CD14-positive monocyte (primary cell): ENCODE results near the gene TFF1. TPM values are rescaled to one million over a fixed set of nuclear protein-coding genes. Genes with fewer than 3 reads are reported as not detected.

Source experiments
- DNase-seq, 3 donors: peaks; one replicate each; pipeline ENCODE4 v3.0.0-alpha.2; 2011 to 2022
- H2AFZ ChIP-seq: 2 replicates; pipeline ENCODE4 v1.6.0; 2012; ENCODE audit warnings: mild to moderate bottlenecking, low read depth, low read length, inconsistent platforms; ENCODE audit not compliant: insufficient read depth, poor library complexity, severe bottlenecking
- H3K27ac ChIP-seq, 2 donors: 1 replicate in 1 of 2; 2 replicates in 1 of 2; pipeline ENCODE4 v1.5.1; 2012 to 2013; ENCODE audit warnings: low read length in 2 of 2, control low read depth in 1 of 2, inconsistent platforms in 1 of 2, low read depth in 1 of 2, mild to moderate bottlenecking in 1 of 2
- H3K27me3 ChIP-seq, 2 donors: one replicate each; pipeline versions ENCODE4 v1.6.0 to v1.6.1; 2011 to 2013; ENCODE audit warnings: low read length in 2 of 2; ENCODE audit not compliant: control insufficient read depth in 2 of 2, insufficient read depth in 2 of 2
- H3K36me3 ChIP-seq, 2 donors: replicated peaks in 1 of 2; 1 replicate in 1 of 2; 2 replicates in 1 of 2; pipeline versions ENCODE4 v1.5.1 to v1.6.1; 2012 to 2013; ENCODE audit warnings: low read length in 2 of 2, control low read depth in 1 of 2, inconsistent platforms in 1 of 2, mild to moderate bottlenecking in 1 of 2; ENCODE audit not compliant: insufficient read depth in 2 of 2, control insufficient read depth in 1 of 2
- H3K4me1 ChIP-seq, 2 donors: 1 replicate in 1 of 2; 2 replicates in 1 of 2; pipeline versions ENCODE4 v1.5.1 to v1.6.1; 2012 to 2013; ENCODE audit warnings: low read length in 2 of 2, control low read depth in 1 of 2, inconsistent platforms in 1 of 2, mild to moderate bottlenecking in 1 of 2, moderate library complexity in 1 of 2; ENCODE audit not compliant: insufficient read depth in 2 of 2, control insufficient read depth in 1 of 2
- H3K4me2 ChIP-seq: replicated peaks from 2 replicates; pipeline ENCODE3; 2012; ENCODE audit warnings: low read length, moderate library complexity, mild to moderate bottlenecking; ENCODE audit not compliant: poor library complexity, severe bottlenecking; ENCODE audit errors: extremely low read depth
- H3K4me3 ChIP-seq, 3 experiments: fragments of 200-600 bp in 1 of 3; sonication (generic) in 1 of 3; replicated peaks in 1 of 3; 1 replicate in 2 of 3; 2 replicates in 1 of 3; pipeline ENCODE4 v1.5.1; 2011 to 2013; ENCODE audit warnings: low read length in 3 of 3, mild to moderate bottlenecking in 3 of 3, control low read depth in 2 of 3, low read depth in 2 of 3, inconsistent platforms in 1 of 3, moderate library complexity in 1 of 3
- H3K79me2 ChIP-seq: 2 replicates; pipeline ENCODE4 v1.6.0; 2012; ENCODE audit warnings: mild to moderate bottlenecking, control low read depth, inconsistent platforms, low read length, moderate library complexity; ENCODE audit not compliant: insufficient read depth
- H3K9ac ChIP-seq: 2 replicates; pipeline ENCODE4 v1.6.0; 2017; ENCODE audit warnings: low read length, mild to moderate bottlenecking; ENCODE audit not compliant: insufficient read depth, poor library complexity, severe bottlenecking
- H3K9me3 ChIP-seq, 2 donors: replicated peaks in 1 of 2; 1 replicate in 1 of 2; 2 replicates in 1 of 2; pipeline versions ENCODE4 v1.5.1 to v1.6.1; 2012 to 2013; ENCODE audit warnings: low read length in 2 of 2, control low read depth in 1 of 2; ENCODE audit not compliant: control insufficient read depth in 1 of 2, insufficient read depth in 1 of 2
- H4K20me1 ChIP-seq: 2 replicates; pipeline ENCODE4 v1.6.0; 2012; ENCODE audit warnings: mild to moderate bottlenecking, low read length, control low read depth, moderate library complexity; ENCODE audit not compliant: insufficient read depth
- H3K27ac Mint-ChIP-seq, 7 donors: one replicate each; pipeline ENCODE4 v1.8.0; 2020; ENCODE audit warnings: mild to moderate bottlenecking in 7 of 7, mixed read lengths in 7 of 7, moderate library complexity in 6 of 7, inconsistent platforms in 2 of 7
- H3K27me3 Mint-ChIP-seq, 3 donors: one replicate each; pipeline ENCODE4 v1.8.0; 2021 to 2022; ENCODE audit warnings: low read depth in 3 of 3, mild to moderate bottlenecking in 3 of 3, mixed read lengths in 3 of 3, moderate library complexity in 3 of 3, inconsistent platforms in 1 of 3
- H3K36me3 Mint-ChIP-seq, 2 donors: one replicate each; pipeline ENCODE4 v1.8.0; 2020; ENCODE audit warnings: mixed read lengths in 2 of 2, inconsistent platforms in 1 of 2, mild to moderate bottlenecking in 1 of 2
- H3K4me1 Mint-ChIP-seq: one replicate; pipeline ENCODE4 v1.8.0; 2020; ENCODE audit warnings: mild to moderate bottlenecking, mixed read lengths
- H3K4me3 Mint-ChIP-seq, 2 donors: one replicate each; pipeline ENCODE4 v1.8.0; 2020; ENCODE audit warnings: mild to moderate bottlenecking in 2 of 2, mixed read lengths in 2 of 2, moderate library complexity in 1 of 2
- H3K9me3 Mint-ChIP-seq, 7 donors: one replicate each; pipeline ENCODE4 v1.8.0; 2020 to 2022; ENCODE audit warnings: mixed read lengths in 7 of 7, mild to moderate bottlenecking in 6 of 7, moderate library complexity in 6 of 7, inconsistent platforms in 2 of 7
- WGBS: methylation state at CpG from one replicate; pipeline ENCODE4 v1.1.5; 2013; ENCODE audit warnings: missing lambda C conversion rate; ENCODE audit not compliant: insufficient coverage; 5-methylcytosine and 5-hydroxymethylcytosine counted together
- intact Hi-C, 2 donors: fragments of 100-400 bp; cut with micrococcal nuclease; formaldehyde crosslinking; loops; one replicate each; pipeline versions ENCODE4 v1.15.0 to v1.15.1; 2023
- polyA plus RNA-seq, 3 donors: library from polyadenylated mRNA; depleted of rRNA in 1 of 3; unstranded in 2 of 3; stranded (reverse) in 1 of 3; fragments of 300-500 nt in 2 of 3; fragments of >200 nt in 1 of 3; fragmentation: Illumina TruSeq in 2 of 3; gene quantifications; 1 replicate in 2 of 3; 2 replicates in 1 of 3; pipeline ENCODE4 v1.2.3, GENCODE V29; 2012 to 2021
- TF ChIP-seq, protein P1 (sequence below): fragments of 200-600 bp; IDR thresholded peaks from one replicate; pipeline ENCODE4 v1.8.0; 2022; ENCODE audit warnings: antibody characterized with exemption, mild to moderate bottlenecking

TFF1 gene
- polyA plus RNA-seq, 3 donors, result not detected

- Histone ChIP-seq H3K4me3 (no peak overlapping the region), H3K27me3 (no peaks in the 10 kb centered on the region), H4K20me1 (no peaks in the 10 kb centered on the region), H3K36me3 (no peaks in the 10 kb centered on the region), H2AFZ (no peak overlapping the region), H3K79me2 (no peaks in the 10 kb centered on the region), H3K9ac (no peak overlapping the region), H3K27ac (no peak overlapping the region), H3K4me1 (peaks cover 0 to 3% of the 10 kb centered on the region in 2 donors), H3K9me3 (peaks cover 9 to 19% of the 10 kb centered on the region in 2 donors), H3K4me2 (no peak overlapping the region)
- H3K4me3 Mint-ChIP-seq, result no peak overlapping the region
- no peaks in the 10 kb centered on the region for H3K36me3 Mint-ChIP-seq
- intact Hi-C loops, result no loop called here
- peaks cover 7 to 14% (median 12%) of the 10 kb centered on the region in 7 donors for H3K9me3 Mint-ChIP-seq
- H3K27ac Mint-ChIP-seq, result no peak overlapping the region
- H3K27me3 Mint-ChIP-seq, result peaks cover 3 to 7% (median 6%) of the 10 kb centered on the region in 3 donors
- 100% methylated on average over 1 of the region's 5 CpGs for WGBS
- TF ChIP-seq, protein P1, sequence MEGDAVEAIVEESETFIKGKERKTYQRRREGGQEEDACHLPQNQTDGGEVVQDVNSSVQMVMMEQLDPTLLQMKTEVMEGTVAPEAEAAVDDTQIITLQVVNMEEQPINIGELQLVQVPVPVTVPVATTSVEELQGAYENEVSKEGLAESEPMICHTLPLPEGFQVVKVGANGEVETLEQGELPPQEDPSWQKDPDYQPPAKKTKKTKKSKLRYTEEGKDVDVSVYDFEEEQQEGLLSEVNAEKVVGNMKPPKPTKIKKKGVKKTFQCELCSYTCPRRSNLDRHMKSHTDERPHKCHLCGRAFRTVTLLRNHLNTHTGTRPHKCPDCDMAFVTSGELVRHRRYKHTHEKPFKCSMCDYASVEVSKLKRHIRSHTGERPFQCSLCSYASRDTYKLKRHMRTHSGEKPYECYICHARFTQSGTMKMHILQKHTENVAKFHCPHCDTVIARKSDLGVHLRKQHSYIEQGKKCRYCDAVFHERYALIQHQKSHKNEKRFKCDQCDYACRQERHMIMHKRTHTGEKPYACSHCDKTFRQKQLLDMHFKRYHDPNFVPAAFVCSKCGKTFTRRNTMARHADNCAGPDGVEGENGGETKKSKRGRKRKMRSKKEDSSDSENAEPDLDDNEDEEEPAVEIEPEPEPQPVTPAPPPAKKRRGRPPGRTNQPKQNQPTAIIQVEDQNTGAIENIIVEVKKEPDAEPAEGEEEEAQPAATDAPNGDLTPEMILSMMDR, result no peak
- DNase-seq, result no peak
- peaks cover 13% of the 10 kb centered on the region for H3K4me1 Mint-ChIP-seq
Measured at GRCh38 chr21:42377951-42378340, 11.6 kb upstream of the TFF1 start.

GRCh38 chr21:42377211-42377950 is 11.0 kb upstream of the TFF1 start:
- Histone ChIP-seq H3K4me2 (no peak overlapping the region), H3K27ac (no peak overlapping the region), H3K79me2 (no peaks in the 10 kb centered on the region), H3K9me3 (peaks cover 9 to 13% of the 10 kb centered on the region in 2 donors), H3K4me3 (no peak overlapping the region), H4K20me1 (no peaks in the 10 kb centered on the region), H3K36me3 (no peaks in the 10 kb centered on the region), H3K4me1 (no peaks in the 10 kb centered on the region), H3K9ac (no peak overlapping the region), H2AFZ (no peak overlapping the region), H3K27me3 (no peaks in the 10 kb centered on the region)
- peak overlapping the region in 2 of 7 donors; percentile 4 to 58 for H3K27ac Mint-ChIP-seq
- WGBS, result 85% methylated on average over 22 of the region's 24 CpGs
- H3K4me1 Mint-ChIP-seq, result peaks cover 8% of the 10 kb centered on the region
- no peak for DNase-seq
- peaks cover 3 to 7% (median 6%) of the 10 kb centered on the region in 3 donors for H3K27me3 Mint-ChIP-seq
- TF ChIP-seq, protein P1, result no peak
- H3K9me3 Mint-ChIP-seq, result peaks cover 7 to 12% (median 10%) of the 10 kb centered on the region in 7 donors
- H3K4me3 Mint-ChIP-seq, result no peak overlapping the region
- intact Hi-C loops, result no loop called here
- no peaks in the 10 kb centered on the region for H3K36me3 Mint-ChIP-seq
